Measurements from ENCODE around the gene NDUFAF4. TPM values are rescaled to one million over a fixed set of nuclear protein-coding genes. Genes with fewer than 3 reads are reported as not detected.

Gene NDUFAF4
- total RNA-seq, 2 donors from 2014 or later, result 35.3 to 48.2 TPM

DNA sequence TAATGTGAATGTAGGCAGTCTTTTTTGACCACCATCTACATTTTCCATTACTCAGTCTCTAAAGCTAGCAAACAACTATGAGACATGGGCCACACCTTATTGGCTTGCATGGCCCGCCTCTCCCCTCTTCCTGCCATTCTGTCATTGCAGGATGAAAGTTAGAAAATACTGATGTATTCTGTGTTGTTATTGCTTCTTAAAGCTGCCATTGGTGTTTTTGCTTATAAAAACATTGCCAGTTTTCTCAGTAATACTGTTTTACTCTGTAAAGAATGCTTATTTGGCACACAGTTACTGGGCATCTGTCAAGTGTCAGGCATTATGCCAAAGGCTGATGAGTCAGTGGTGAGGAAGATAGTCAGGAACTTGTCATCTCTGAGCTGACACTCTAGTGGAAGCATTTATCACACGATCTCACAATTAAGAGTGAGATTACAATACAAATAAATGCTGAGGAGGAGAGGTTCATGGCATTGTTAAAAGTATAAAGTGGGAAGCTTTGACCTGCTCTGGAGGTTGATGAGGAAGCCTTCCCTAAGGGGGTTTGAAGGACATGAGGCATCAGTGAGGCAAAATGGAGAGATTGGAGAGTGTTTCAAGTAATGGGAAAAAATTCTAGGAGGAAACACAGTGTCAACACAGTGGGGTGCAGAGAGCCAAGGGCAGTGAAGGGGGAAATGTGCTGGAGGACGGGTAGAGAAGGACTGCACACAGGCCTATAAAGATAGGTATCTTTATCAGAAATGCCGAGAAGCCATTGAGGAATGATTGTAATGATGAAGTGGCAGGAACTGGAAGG is 41.5 kb upstream of the NDUFAF4 start:
- intact Hi-C loops (cut with DNase I), result no loop called here
- no peak overlapping the region for H3K27ac ChIP-seq
- H3K36me3 ChIP-seq, result no peaks in the 10 kb centered on the region
- no peak overlapping the region for H3K4me3 ChIP-seq
- no peaks in the 10 kb centered on the region for H3K4me1 ChIP-seq
- H3K27me3 ChIP-seq, result no peaks in the 10 kb centered on the region
- no peaks in the 10 kb centered on the region for H3K9me3 ChIP-seq
- peak; percentile 27 for DNase-seq
- TF ChIP-seq, protein P1, sequence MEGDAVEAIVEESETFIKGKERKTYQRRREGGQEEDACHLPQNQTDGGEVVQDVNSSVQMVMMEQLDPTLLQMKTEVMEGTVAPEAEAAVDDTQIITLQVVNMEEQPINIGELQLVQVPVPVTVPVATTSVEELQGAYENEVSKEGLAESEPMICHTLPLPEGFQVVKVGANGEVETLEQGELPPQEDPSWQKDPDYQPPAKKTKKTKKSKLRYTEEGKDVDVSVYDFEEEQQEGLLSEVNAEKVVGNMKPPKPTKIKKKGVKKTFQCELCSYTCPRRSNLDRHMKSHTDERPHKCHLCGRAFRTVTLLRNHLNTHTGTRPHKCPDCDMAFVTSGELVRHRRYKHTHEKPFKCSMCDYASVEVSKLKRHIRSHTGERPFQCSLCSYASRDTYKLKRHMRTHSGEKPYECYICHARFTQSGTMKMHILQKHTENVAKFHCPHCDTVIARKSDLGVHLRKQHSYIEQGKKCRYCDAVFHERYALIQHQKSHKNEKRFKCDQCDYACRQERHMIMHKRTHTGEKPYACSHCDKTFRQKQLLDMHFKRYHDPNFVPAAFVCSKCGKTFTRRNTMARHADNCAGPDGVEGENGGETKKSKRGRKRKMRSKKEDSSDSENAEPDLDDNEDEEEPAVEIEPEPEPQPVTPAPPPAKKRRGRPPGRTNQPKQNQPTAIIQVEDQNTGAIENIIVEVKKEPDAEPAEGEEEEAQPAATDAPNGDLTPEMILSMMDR (IDR thresholded peaks at IDR 0.05), result no peak
- no peak overlapping the region for H3K9ac ChIP-seq (ENCODE audit: low read depth in 2 of 2, low read length in 2 of 2)

DNA sequence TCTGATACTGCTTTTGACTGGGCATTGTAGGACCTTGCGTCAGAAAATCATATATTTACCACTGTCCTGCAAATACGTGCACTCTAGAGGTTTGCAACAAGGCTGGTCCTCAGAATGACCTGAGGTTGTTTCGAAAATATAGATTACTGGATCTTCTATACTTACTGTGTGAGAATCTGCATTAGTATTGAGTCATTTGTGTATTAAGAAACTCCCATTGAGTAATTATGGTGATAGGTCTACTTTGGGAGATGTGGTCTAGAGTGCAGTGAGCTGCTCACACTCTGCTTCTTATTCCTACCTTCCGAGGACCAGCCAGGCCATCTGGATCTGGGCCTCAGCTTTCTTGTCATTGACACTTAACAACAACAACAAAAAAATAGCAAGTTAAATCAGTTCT is 36.4 kb upstream of the NDUFAF4 start:
- no peak overlapping the region for H3K27ac ChIP-seq
- H3K27me3 ChIP-seq, result no peaks in the 10 kb centered on the region
- DNase-seq, result no peak
- H3K36me3 ChIP-seq, result no peaks in the 10 kb centered on the region
- no peak overlapping the region for H3K4me3 ChIP-seq
- TF ChIP-seq, protein P1 (IDR thresholded peaks at IDR 0.05), result no peak
- intact Hi-C loops (cut with DNase I), result no loop called here
- no peaks in the 10 kb centered on the region for H3K4me1 ChIP-seq
- H3K9me3 ChIP-seq, result no peaks in the 10 kb centered on the region
- no peak overlapping the region for H3K9ac ChIP-seq (ENCODE audit: low read depth in 2 of 2, low read length in 2 of 2)

DNA sequence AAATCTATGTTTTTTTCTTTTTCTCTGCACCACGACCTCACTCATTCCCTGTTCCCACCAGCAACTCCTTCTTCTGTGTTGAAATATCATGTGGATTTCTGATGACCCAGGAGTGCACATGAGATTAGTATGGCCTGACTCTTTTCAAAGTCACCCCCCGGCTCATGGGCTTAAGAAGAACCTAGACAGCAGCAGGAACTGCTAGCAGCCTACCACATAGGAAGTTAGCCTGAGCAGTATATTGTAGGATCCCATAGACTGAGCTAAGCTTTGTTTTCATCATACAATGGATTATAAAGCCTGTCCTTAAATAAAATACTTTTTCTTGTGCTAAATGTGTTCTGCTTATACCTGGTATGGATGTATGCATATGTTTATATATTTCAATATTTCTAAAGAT is 33.5 kb upstream of the NDUFAF4 start:
- Histone ChIP-seq H3K27me3 (no peaks in the 10 kb centered on the region), H3K27ac (no peak overlapping the region), H3K9me3 (no peaks in the 10 kb centered on the region), H3K4me3 (no peak overlapping the region), H3K4me1 (no peaks in the 10 kb centered on the region), H3K36me3 (no peaks in the 10 kb centered on the region), H3K9ac (ENCODE audit: low read depth in 2 of 2, low read length in 2 of 2) (no peak overlapping the region)
- no peak for DNase-seq
- TF ChIP-seq, protein P1 (IDR thresholded peaks at IDR 0.05), result no peak
- intact Hi-C loops (cut with DNase I), result no loop called here

DNA sequence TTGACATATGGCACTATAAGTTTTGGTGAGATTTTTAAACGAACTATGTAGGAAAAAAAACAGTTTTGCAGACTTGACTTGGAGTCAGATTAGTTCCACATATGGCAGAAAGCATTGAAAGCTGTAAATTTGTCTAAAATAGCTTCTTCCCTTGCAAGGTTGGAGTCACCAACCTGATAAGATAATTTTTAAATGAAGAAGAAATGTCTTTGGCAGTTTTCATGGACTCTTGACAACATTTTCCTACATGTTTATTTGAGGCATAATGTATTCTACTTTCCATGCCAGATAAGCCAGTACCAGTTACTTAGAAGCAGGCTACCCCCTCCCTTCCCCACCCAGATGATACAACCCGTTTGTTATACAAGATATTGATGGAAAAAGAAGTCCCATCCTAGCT is 32.0 kb upstream of the NDUFAF4 start:
- Histone ChIP-seq H3K4me1 (no peaks in the 10 kb centered on the region), H3K36me3 (no peaks in the 10 kb centered on the region), H3K27me3 (no peaks in the 10 kb centered on the region), H3K9ac (ENCODE audit: low read depth in 2 of 2, low read length in 2 of 2) (no peak overlapping the region), H3K27ac (no peak overlapping the region), H3K9me3 (no peaks in the 10 kb centered on the region), H3K4me3 (no peak overlapping the region)
- intact Hi-C loops (cut with DNase I), result no loop called here
- DNase-seq, result no peak
- TF ChIP-seq, protein P1 (IDR thresholded peaks at IDR 0.05), result no peak

DNA sequence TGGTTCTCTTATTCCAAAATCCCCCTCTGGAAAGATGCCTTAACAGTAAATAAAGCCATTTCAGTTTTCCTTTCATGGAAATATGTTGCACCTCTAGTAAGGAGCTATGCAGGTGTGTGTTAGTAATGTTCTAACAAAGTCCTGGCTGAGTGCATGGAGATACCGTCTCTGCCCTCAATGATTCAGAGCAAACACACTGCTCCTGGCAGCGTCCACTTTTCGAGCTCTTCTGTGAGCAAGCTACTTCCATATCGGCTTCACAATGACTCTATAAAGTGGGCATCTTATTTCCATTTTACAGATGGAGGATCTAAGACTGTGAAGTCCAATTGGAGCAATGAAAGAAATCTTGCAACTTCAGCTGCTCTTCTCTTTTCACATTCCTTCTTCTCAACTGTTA is 30.0 kb upstream of the NDUFAF4 start:
- H3K27ac ChIP-seq, result no peak overlapping the region
- DNase-seq, result no peak
- no peaks in the 10 kb centered on the region for H3K36me3 ChIP-seq
- no peaks in the 10 kb centered on the region for H3K4me1 ChIP-seq
- H3K27me3 ChIP-seq, result no peaks in the 10 kb centered on the region
- TF ChIP-seq, protein P1 (IDR thresholded peaks at IDR 0.05), result no peak
- no peak overlapping the region for H3K9ac ChIP-seq (ENCODE audit: low read depth in 2 of 2, low read length in 2 of 2)
- intact Hi-C loops (cut with DNase I), result no loop called here
- no peaks in the 10 kb centered on the region for H3K9me3 ChIP-seq
- no peak overlapping the region for H3K4me3 ChIP-seq

All from colonic mucosa (tissue), 4 donors.